NB4 (cell line): ENCODE data around the gene RAD51B.
A peak's percentile ranks its signal among the peaks of the same experiment; 100 is the strongest.

Experiments used
- DNase-seq: peaks from one replicate; pipeline ENCODE4 v3.0.0; 2010; ENCODE audit warnings: low read depth
- H3K4me3 ChIP-seq: one replicate; pipeline ENCODE4 v1.5.1; 2011; ENCODE audit warnings: mild to moderate bottlenecking, low read depth, low read length, moderate library complexity
- MYC ChIP-seq: IDR thresholded peaks from 2 replicates; pipeline ENCODE4 v1.6.1; 2011; ENCODE audit warnings: low read depth, low read length
- POLR2A ChIP-seq: IDR thresholded peaks from 2 replicates; pipeline ENCODE4 v1.6.1; 2011; ENCODE audit warnings: mild to moderate bottlenecking; ENCODE audit not compliant: insufficient read length; ENCODE audit errors: extremely low read depth
- TF ChIP-seq, protein P1 (sequence below): IDR thresholded peaks from 2 replicates; pipeline ENCODE4 v1.6.1; 2011; ENCODE audit warnings: low read depth, low read length
- TF ChIP-seq, protein P2 (sequence below): IDR thresholded peaks from one replicate; pipeline ENCODE4 v1.5.1; 2012; ENCODE audit warnings: low read depth, low read length

RAD51B gene

DNA sequence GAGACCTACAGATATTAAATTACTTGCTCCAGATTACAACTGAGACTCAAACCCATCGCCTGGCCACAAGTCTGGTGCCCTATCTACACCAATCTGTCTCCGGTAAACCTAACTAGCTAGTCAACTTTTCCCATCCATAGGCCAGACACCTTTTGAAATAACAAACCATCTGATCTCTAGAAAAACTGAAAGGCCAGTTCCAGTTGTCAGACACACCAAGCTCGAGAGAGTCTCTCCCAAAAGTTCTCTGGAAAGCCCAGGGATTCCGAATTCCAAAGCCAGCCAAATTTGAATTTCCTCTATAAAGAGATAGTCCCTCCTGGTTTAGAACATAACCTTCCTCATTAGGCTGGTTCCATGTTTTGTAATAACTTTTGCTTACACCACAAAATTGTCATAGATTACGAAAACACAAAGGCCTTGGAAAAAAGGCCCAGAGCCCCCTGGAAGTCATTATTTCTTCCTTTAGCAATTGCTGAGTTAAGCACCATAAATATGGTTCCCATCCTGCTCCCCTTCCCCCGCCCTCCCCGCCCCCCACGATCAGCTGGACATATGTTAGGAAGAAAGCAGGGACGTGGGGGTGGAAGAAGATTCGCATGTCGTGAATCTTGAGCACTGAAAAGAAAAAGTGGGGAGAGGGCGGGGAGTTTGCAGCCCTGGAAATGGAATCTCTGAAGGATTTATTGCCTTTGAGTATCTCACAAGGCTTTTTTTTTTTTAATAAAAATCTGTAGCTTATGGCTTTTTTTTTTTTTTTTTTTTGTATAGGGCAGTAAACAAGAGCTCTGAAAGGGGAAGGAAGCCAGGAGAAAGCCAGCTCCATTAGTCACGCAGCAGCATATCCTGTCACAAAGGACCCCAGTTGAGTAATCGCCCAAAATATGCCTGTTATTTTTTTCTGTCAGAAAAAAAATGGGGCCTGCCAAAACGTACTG, 862.9 kb downstream of the RAD51B start:
- TF ChIP-seq, protein P1, sequence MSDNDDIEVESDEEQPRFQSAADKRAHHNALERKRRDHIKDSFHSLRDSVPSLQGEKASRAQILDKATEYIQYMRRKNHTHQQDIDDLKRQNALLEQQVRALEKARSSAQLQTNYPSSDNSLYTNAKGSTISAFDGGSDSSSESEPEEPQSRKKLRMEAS = no peak
- TF ChIP-seq MYC = no peak
- no peak for TF ChIP-seq POLR2A
- TF ChIP-seq, protein P2, sequence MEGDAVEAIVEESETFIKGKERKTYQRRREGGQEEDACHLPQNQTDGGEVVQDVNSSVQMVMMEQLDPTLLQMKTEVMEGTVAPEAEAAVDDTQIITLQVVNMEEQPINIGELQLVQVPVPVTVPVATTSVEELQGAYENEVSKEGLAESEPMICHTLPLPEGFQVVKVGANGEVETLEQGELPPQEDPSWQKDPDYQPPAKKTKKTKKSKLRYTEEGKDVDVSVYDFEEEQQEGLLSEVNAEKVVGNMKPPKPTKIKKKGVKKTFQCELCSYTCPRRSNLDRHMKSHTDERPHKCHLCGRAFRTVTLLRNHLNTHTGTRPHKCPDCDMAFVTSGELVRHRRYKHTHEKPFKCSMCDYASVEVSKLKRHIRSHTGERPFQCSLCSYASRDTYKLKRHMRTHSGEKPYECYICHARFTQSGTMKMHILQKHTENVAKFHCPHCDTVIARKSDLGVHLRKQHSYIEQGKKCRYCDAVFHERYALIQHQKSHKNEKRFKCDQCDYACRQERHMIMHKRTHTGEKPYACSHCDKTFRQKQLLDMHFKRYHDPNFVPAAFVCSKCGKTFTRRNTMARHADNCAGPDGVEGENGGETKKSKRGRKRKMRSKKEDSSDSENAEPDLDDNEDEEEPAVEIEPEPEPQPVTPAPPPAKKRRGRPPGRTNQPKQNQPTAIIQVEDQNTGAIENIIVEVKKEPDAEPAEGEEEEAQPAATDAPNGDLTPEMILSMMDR = no peak
- H3K4me3 ChIP-seq = peak overlapping the region; percentile 30
- DNase-seq = peak; percentile 95

DNA sequence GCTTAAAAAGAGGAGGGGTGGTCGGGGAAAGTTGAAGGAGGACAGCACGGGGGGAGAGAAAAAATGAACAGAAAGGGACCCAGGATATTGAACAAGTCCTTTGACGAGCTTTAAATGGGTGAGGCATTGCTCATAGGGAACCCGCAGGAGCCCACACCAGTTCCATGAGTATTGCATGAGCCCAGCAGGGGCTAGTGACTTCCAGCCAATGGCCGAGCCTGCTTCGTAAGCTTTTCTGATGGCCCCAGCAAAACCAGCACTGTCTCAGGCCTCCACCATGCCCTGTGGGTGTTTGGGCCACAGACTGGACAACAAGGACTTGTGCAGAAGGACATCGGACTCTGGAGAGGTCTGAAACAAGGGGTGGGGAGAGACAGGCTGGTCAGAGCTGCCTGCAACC, 863.7 kb downstream of the RAD51B start:
- peak; percentile 75 for DNase-seq
- TF ChIP-seq MYC = no peak
- TF ChIP-seq, protein P1 = 0 out of 2 replicates have a peak, but pooled peaks have one; percentile 18
- no peak overlapping the region for H3K4me3 ChIP-seq

DNA sequence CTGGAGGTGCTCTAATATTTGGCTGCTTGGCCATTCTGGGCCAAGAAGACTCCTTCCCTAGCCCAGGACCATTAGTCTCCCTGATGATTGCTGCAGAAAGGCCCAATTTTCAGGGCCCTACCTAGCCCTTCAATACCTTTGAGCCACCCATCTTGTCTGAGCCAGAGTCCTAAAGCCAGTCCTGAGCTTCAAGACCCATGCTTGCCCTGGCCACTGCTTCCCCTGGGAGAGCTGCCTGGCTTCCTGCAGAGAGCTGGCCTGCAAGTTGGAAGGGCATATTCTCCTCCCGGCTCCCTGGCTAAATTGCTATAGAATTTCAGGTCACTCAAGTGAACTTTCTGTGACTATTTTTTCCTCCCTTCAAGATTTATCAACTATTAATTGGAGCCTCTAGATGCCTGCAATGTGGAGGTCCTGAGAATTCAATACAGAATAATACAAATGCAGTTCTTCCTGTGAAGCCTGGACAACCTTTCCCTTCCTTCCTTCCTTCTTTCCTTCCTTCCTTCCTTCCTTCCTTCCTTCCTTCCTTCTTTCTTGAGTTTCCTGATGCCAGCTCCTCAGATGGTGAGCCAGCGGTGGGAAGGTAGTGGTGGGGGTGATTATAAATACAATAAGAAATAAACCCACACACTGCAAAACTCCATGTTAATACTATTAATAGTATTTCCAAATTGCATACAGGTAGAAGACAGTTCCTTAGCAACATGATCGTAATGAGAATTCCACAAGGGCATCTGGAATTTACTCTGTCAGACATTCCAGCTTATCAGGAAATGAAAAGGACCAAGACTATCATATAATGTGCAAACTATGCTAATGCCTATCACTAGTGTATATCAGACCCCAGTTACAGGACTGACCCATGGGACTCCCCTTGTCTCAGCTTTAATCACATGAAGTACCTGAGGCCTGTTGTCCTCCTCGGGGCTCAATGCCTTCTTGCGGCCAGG, 865.2 kb downstream of the RAD51B start:
- TF ChIP-seq POLR2A (no peak), MYC (no peak)
- TF ChIP-seq, protein P2 = no peak
- TF ChIP-seq, protein P1 = no peak
- no peak overlapping the region for H3K4me3 ChIP-seq
- DNase-seq = peak; percentile 59

DNA sequence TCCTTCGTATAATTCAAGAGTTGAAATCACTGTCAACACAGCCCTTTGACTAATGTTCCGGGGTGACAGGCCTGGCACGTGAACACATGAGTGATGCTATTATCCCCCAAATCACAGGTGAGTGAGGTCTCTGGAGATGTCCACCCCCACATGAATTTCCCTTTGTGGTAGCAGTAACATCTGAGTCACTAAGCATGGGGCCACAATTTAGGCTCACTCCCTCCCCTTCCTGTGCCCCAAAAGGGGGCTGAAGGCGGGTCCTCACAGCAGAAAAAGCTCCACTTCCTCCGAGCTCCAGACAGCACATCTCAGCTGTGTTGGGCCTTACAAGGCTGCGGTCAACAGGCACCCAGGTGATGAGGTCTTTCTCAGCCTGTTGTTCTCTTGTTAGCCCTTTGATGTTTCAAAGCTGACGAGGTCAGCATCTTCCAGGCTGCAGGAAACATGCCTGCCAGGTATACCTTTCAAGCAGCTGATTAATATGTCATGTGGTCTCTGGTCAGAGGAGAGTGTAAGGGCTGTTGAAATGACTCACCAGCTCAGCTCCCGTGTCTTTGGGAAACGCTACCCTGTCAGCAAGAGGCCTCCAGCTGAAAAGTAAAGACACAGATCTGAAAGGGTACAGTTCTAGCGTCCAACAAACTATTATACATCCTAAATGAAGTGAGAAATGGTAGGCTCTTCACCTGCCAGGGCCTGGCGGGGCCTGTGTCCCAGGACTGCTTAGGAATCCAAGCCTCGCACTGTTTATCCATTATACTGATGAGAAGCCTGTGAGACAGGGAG, 866.0 kb downstream of the RAD51B start:
- TF ChIP-seq, protein P2 = no peak
- TF ChIP-seq, protein P1 = 0 out of 2 replicates have a peak, but pooled peaks have one; percentile 13
- H3K4me3 ChIP-seq = no peak overlapping the region
- DNase-seq = peak; percentile 87

DNA sequence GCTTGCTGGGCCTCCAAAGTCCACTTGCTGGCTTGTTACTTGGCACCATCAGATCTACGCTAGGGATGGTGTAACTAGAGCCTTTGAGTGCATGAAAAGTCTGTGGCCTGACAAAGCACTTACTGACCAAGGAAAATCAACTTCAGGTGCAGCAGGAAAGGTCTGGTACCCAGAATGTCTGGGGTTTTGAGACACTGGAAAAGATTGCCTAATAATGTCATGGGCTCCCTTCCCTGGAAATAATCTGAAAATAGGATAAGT, 866.6 kb downstream of the RAD51B start:
- no peak overlapping the region for H3K4me3 ChIP-seq
- no peak for DNase-seq
- TF ChIP-seq POLR2A (no peak), MYC (no peak)
- TF ChIP-seq, protein P2 = no peak
- TF ChIP-seq, protein P1 = no peak
